Gastroesophageal sphincter (tissue), 4 donors: Measurements from ENCODE around the gene SYNPR. TPM values are rescaled to one million over a fixed set of nuclear protein-coding genes. Genes with fewer than 3 reads are reported as not detected.

Experiments
- ATAC-seq: fragments of 150-250 bp; one replicate; pipeline ENCODE4 v1.9.1; 2016; ENCODE audit warnings: mild to moderate bottlenecking, moderate library complexity
- H3K27ac ChIP-seq, 4 donors: fragments of 200-600 bp; sonication (generic) in 3 of 4; 1 replicate in 3 of 4; 2 replicates in 1 of 4; pipeline ENCODE4 v1.5.1; 2016 to 2019
- H3K27me3 ChIP-seq: fragments of 200-600 bp; sonication (generic); one replicate; pipeline ENCODE4 v1.5.1; 2019
- H3K36me3 ChIP-seq, 2 donors: fragments of 200-600 bp; sonication (generic); one replicate each; pipeline ENCODE4 v1.5.1; 2019; ENCODE audit warnings: control low read depth in 1 of 2
- H3K4me1 ChIP-seq, 3 donors: fragments of 200-600 bp; sonication (generic); 1 replicate in 2 of 3; 2 replicates in 1 of 3; pipeline ENCODE4 v1.5.1; 2016 to 2019; ENCODE audit warnings: control low read depth in 2 of 3
- H3K4me3 ChIP-seq, 2 donors: fragments of 200-600 bp; sonication (generic); one replicate each; pipeline ENCODE4 v1.5.1; 2019; ENCODE audit warnings: mild to moderate bottlenecking in 1 of 2, moderate library complexity in 1 of 2
- H3K9me3 ChIP-seq, 3 donors: fragments of 200-600 bp; sonication (generic); one replicate each; pipeline ENCODE4 v1.5.1; 2017 to 2019; ENCODE audit warnings: control low read depth in 2 of 3
- EP300 ChIP-seq: sonication (generic); formaldehyde crosslinking; IDR thresholded peaks from one replicate; pipeline ENCODE4 v1.6.1; 2017; ENCODE audit warnings: antibody characterized with exemption, mild to moderate bottlenecking
- POLR2A ChIP-seq, 2 donors: fragments of 450-650 bp; IDR thresholded peaks; one replicate each; pipeline ENCODE4 v1.6.1; 2017; ENCODE audit warnings: antibody characterized with exemption in 2 of 2, mild to moderate bottlenecking in 2 of 2, moderate library complexity in 1 of 2
- POLR2AphosphoS5 ChIP-seq: sonication (generic); formaldehyde crosslinking; IDR thresholded peaks from one replicate; pipeline ENCODE4 v1.6.1; 2017; ENCODE audit warnings: antibody characterized with exemption
- WGBS, 2 donors: methylation state at CpG; one replicate each; pipeline ENCODE4 v1.1.5; 2018; ENCODE audit warnings: low coverage in 1 of 2; 5-methylcytosine and 5-hydroxymethylcytosine counted together
- total RNA-seq, 4 donors: library from RNA; depleted of rRNA; stranded (reverse); fragments of >200 nt; gene quantifications; one replicate each; pipeline ENCODE4 v1.1.0, GENCODE V29; 2016
- TF ChIP-seq, protein P1 (sequence below), 4 experiments: fragments of 200-600 bp in 2 of 4; fragments of 450-650 bp in 2 of 4; sonication (generic) in 1 of 4; IDR thresholded peaks; one replicate each; pipeline ENCODE4 v1.5.1; 2017 to 2019; ENCODE audit warnings: antibody characterized with exemption in 4 of 4, mild to moderate bottlenecking in 2 of 4, moderate library complexity in 2 of 4

The SYNPR gene
- total RNA-seq, 4 donors from 2014 or later = 0.47 TPM; not detected in 3

DNA sequence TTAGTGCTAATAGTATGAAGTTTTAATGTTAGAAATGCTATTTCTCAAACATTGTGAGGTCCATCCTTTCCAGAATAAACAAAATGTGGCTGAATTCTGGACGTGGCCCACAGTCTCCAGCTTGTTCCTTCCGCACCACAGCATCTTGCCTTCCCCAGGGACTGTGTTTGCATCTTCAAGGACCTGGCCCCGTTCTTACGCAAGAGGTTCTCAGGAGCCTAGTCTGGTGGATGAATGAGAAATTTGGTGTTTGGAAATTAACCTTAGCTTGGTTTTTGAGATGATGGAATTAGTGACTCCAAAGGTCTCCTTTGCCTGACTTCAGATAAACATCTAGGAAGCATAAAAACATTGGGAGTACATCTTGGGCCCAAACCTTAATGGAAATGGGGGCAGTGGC is 18.1 kb downstream of the SYNPR start:
- Histone ChIP-seq H3K36me3 (no peaks in the 10 kb centered on the region), H3K4me3 (no peak overlapping the region), H3K9me3 (peaks cover 0 to 5% (median 0%) of the 10 kb centered on the region in 3 donors), H3K27ac (no peak overlapping the region), H3K27me3 (no peaks in the 10 kb centered on the region), H3K4me1 (no peaks in the 10 kb centered on the region)
- no peak for ATAC-seq
- TF ChIP-seq, protein P1, sequence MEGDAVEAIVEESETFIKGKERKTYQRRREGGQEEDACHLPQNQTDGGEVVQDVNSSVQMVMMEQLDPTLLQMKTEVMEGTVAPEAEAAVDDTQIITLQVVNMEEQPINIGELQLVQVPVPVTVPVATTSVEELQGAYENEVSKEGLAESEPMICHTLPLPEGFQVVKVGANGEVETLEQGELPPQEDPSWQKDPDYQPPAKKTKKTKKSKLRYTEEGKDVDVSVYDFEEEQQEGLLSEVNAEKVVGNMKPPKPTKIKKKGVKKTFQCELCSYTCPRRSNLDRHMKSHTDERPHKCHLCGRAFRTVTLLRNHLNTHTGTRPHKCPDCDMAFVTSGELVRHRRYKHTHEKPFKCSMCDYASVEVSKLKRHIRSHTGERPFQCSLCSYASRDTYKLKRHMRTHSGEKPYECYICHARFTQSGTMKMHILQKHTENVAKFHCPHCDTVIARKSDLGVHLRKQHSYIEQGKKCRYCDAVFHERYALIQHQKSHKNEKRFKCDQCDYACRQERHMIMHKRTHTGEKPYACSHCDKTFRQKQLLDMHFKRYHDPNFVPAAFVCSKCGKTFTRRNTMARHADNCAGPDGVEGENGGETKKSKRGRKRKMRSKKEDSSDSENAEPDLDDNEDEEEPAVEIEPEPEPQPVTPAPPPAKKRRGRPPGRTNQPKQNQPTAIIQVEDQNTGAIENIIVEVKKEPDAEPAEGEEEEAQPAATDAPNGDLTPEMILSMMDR (IDR thresholded peaks at IDR 0.05) = no peak
- TF ChIP-seq POLR2A (IDR thresholded peaks at IDR 0.05) (no peak), EP300 (no peak), POLR2AphosphoS5 (no peak)
- 69 to 100% methylated on average over 2 to 4 of the region's 4 CpGs for WGBS, 2 donors

DNA sequence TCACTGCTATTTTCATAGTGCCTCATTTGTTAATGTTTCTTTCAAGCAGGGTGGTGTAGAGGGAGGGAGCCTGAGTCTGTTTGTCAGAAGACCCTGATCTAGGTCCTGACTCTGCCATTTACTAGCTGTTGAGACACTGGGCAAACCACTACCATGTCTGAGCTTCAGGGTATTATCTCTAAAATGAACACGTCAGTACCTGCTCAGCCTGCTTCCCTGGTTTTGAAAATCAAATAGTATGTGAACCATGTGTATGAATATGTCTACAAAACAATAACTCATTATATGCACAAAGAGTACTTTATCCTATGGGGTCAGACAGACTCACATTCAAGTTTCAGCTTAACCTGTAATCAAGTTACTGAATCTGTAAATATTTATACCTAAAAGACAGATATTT is 25.1 kb downstream of the SYNPR start:
- no peaks in the 10 kb centered on the region for H3K9me3 ChIP-seq
- H3K27ac ChIP-seq = no peak overlapping the region
- no peaks in the 10 kb centered on the region for H3K27me3 ChIP-seq
- TF ChIP-seq POLR2A (IDR thresholded peaks at IDR 0.05) (no peak), POLR2AphosphoS5 (no peak), EP300 (no peak)
- TF ChIP-seq, protein P1 (IDR thresholded peaks at IDR 0.05) = no peak
- no peak for ATAC-seq
- no peak overlapping the region for H3K4me3 ChIP-seq
- no peaks in the 10 kb centered on the region for H3K36me3 ChIP-seq
- H3K4me1 ChIP-seq = no peaks in the 10 kb centered on the region
- WGBS, 2 donors = 20 to 67% methylated on average over 1 of the region's 1 CpG

DNA sequence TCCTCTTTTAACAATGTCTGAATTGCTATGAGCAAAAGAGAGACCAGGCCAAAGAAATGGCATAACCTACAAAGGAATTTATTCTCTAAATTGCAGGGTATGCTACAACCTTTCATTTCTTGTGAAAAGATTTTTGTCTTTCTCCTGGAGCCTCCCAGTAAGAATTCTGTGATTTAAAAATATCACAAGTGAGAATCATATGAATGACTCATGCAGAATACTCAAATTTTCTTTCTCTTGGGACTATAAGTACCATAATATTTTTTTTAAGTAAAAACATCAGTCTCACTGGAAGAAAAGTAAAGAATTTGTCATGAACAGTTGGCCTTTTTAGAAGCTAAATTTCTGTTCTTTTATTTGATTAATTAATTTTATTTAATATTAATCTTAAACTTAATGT is 26.3 kb downstream of the SYNPR start:
- Histone ChIP-seq H3K27ac (no peak overlapping the region), H3K27me3 (no peaks in the 10 kb centered on the region), H3K4me3 (no peak overlapping the region), H3K9me3 (no peaks in the 10 kb centered on the region), H3K4me1 (no peaks in the 10 kb centered on the region), H3K36me3 (no peaks in the 10 kb centered on the region)
- ATAC-seq = no peak
- TF ChIP-seq EP300 (no peak), POLR2A (IDR thresholded peaks at IDR 0.05) (no peak), POLR2AphosphoS5 (no peak)
- TF ChIP-seq, protein P1 (IDR thresholded peaks at IDR 0.05) = no peak

DNA sequence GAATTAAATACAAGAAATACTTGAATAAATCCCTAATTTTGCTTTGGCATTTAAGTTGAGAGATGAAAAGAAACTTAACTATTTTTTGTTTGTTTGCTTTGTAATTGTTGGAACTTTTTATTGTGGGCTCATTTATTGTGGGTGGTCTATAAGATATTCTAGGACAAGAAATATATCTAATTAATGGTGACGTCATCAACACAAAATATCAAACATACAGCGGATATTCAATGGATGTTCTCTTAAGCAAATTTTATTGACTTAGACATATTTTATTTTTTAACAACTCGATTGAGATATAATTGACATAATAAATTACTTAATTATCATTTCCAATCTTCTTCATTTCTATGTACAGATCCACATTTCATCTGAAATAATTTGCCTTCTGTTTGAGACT is 30.0 kb downstream of the SYNPR start:
- Histone ChIP-seq H3K4me3 (no peak overlapping the region), H3K27me3 (peaks cover 5% of the 10 kb centered on the region), H3K36me3 (no peaks in the 10 kb centered on the region), H3K9me3 (no peaks in the 10 kb centered on the region), H3K27ac (no peak overlapping the region), H3K4me1 (no peaks in the 10 kb centered on the region)
- TF ChIP-seq POLR2AphosphoS5 (no peak), EP300 (no peak), POLR2A (IDR thresholded peaks at IDR 0.05) (no peak)
- TF ChIP-seq, protein P1 (IDR thresholded peaks at IDR 0.05) = no peak
- 73 to 77% methylated on average over 3 of the region's 3 CpGs for WGBS, 2 donors
- no peak for ATAC-seq

DNA sequence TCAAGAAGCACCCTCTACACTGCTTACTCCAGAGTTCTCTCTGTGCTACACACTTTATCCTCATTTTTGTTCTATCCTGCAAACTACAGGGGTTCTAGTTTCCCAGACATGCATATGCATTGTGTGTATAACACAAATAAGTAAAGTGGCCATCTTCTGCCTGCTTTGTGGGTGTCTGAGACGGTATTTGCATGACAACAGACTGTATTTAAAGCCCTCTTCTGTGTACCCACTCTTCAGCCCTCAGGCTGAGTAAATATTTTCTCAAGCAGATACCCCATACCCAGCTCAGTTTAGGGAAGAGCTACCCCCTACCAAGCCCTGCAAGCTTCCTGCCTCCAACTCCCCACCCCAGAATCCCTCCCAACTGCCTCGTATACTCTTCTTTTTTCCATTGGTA is 31.7 kb downstream of the SYNPR start:
- no peak for ATAC-seq

More for the DNA sequence above, 31.7 kb downstream of the SYNPR start:
- peaks cover 0 to 2% (median 0%) of the 10 kb centered on the region in 3 donors for H3K9me3 ChIP-seq
- peaks cover 5% of the 10 kb centered on the region for H3K27me3 ChIP-seq
- no peaks in the 10 kb centered on the region for H3K4me1 ChIP-seq
- TF ChIP-seq EP300 = no peak
- TF ChIP-seq, protein P1 (IDR thresholded peaks at IDR 0.05) = no peak
- TF ChIP-seq POLR2A (IDR thresholded peaks at IDR 0.05) = no peak
- WGBS, 2 donors = 0 to 8% methylated on average over 2 of the region's 2 CpGs
- no peak overlapping the region for H3K4me3 ChIP-seq
- H3K27ac ChIP-seq = no peak overlapping the region
- no peaks in the 10 kb centered on the region for H3K36me3 ChIP-seq
